AG04449 (cell line): ENCODE results near the gene GPC5.

Experiments used
- CTCF ChIA-PET: fragments of 350-600 bp; formaldehyde crosslinking; extraction: SDS; loops from one replicate; lab custom pipeline; 2021; ENCODE audit warnings: antibody characterized with exemption; lab: Yijun Ruan, JAX
- POLR2A ChIA-PET: fragments of 400-600, 350-600 bp; formaldehyde crosslinking; extraction: SDS; loops from one replicate; lab custom pipeline; 2020; ENCODE audit warnings: antibody characterized with exemption, inconsistent platforms; lab: Yijun Ruan, JAX
- DNase-seq: peaks from one replicate; pipeline ENCODE4 v3.0.0-alpha.2; 2010; ENCODE audit warnings: low read depth, low spot score
- H3K4me3 ChIP-seq: 2 replicates; pipeline ENCODE4 v1.5.1; 2011; ENCODE audit warnings: low read depth, mild to moderate bottlenecking, control low read depth, low read length
- TF ChIP-seq, protein P1 (sequence below): IDR thresholded peaks from one replicate; pipeline ENCODE4 v1.5.1; 2011; ENCODE audit warnings: mild to moderate bottlenecking, moderate library complexity, low read length, control low read depth, inconsistent platforms; ENCODE audit not compliant: insufficient read depth; ENCODE audit errors: missing control alignments

GPC5 gene

GRCh38 chr13:91740756-91741155, 342.3 kb downstream of the GPC5 start:
- ChIA-PET CTCF (no interaction called here), POLR2A (no interaction called here)
- no peak overlapping the region for H3K4me3 ChIP-seq
- TF ChIP-seq, protein P1, sequence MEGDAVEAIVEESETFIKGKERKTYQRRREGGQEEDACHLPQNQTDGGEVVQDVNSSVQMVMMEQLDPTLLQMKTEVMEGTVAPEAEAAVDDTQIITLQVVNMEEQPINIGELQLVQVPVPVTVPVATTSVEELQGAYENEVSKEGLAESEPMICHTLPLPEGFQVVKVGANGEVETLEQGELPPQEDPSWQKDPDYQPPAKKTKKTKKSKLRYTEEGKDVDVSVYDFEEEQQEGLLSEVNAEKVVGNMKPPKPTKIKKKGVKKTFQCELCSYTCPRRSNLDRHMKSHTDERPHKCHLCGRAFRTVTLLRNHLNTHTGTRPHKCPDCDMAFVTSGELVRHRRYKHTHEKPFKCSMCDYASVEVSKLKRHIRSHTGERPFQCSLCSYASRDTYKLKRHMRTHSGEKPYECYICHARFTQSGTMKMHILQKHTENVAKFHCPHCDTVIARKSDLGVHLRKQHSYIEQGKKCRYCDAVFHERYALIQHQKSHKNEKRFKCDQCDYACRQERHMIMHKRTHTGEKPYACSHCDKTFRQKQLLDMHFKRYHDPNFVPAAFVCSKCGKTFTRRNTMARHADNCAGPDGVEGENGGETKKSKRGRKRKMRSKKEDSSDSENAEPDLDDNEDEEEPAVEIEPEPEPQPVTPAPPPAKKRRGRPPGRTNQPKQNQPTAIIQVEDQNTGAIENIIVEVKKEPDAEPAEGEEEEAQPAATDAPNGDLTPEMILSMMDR: no peak
- DNase-seq: no peak

DNA sequence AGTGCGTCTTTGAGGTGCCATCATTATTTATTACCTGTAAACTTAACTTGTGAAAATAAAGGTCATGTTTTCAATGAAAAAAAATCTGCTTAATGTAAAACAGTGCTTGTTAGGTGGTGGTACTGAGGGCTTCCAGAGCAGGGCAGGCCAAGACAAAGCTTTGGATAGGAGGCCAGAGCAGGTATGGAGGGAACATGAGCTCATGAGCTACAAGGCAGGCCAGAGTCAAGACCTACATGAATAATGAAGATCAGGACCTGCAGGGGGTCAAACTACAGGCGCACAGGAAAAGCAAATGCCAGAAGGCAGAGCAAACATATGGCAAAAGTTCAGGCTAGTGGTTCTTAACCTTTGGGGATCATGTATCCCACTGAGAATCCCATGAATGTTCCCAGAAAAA, 343.5 kb downstream of the GPC5 start:
- POLR2A ChIA-PET: no interaction called here
- CTCF ChIA-PET: no interaction called here
- no peak for DNase-seq
- no peak overlapping the region for H3K4me3 ChIP-seq
- TF ChIP-seq, protein P1: no peak

DNA sequence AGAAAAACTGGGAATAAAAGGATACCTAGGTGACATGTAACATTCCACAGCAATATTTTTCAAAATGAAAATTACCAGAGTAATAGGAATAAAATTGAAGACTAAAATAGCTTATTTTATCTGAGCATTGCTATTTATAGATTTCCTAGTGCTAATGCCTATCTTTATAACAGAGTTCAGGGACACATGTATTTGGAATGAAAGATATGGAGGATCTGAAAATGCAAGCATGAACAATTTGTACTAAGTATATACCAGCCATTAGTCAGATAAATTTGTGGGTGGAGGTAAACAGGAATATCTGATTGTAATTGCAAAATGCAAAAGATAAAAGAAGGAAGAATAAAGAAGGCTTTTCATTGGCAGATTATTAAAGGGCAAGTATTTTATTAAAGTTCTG, 345.9 kb downstream of the GPC5 start:
- no peak for DNase-seq
- POLR2A ChIA-PET: no interaction called here
- CTCF ChIA-PET: no interaction called here
- H3K4me3 ChIP-seq: no peak overlapping the region
- TF ChIP-seq, protein P1: no peak

DNA sequence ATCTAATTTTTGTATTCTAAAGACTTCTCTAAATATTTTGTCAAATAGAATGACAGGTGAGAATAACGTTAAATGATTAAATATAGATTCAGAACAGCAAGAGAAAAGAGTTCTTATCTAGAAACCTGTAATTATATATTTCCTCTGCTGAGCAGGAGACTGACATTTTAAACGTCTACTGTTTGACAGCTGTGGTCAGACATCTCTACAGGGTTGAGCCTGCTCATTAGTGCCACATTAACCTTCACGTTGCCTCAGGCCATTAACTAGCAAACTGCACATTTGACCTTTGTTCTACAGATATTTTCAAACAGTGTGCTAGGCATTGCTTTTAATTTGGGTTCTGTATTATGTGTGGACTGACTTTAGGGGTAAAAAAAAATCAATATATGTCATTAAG, 347.5 kb downstream of the GPC5 start:
- ChIA-PET CTCF (no interaction called here), POLR2A (no interaction called here)

GRCh38 chr13:91747186-91747585, 348.8 kb downstream of the GPC5 start:
- no peak for DNase-seq
- H3K4me3 ChIP-seq: no peak overlapping the region
- TF ChIP-seq, protein P1: no peak
- POLR2A ChIA-PET: no interaction called here
- CTCF ChIA-PET: no interaction called here

More for the DNA sequence above, 347.5 kb downstream of the GPC5 start:
- DNase-seq: no peak
- no peak overlapping the region for H3K4me3 ChIP-seq
- TF ChIP-seq, protein P1: no peak

DNA sequence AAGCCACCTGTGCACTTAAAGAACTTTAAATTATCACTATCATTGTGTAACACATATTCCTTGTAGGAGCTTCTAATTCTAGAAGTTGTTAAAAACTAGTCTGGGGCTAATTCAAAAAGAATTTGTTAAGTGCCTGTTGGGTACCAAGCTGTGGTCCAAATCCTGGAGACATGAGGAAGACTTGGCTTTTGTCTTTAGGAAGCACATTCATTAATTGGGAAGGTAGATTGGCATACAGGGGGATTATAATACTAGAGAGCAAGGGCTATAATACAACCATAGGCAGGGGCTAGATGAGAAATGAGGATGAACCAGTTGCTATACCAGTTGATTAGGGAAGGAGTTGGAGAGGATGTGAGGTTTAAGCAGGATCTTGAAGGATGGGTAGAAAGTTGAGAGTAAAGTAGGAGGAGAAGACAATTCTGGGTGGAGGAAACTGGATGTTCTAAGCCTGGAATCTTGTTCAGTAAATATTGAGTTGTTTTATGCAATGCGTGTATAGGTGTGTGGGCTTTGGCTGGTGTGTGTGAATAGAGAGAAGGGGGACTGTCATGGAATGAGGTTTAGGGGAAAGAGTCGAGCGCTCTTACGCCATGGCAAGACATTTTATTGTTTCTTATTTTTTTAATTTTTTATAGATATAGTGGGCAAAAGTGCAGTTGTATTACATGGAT, 350.1 kb downstream of the GPC5 start:
- DNase-seq: no peak
- TF ChIP-seq, protein P1: no peak
- H3K4me3 ChIP-seq: no peak overlapping the region
- ChIA-PET CTCF (no interaction called here), POLR2A (no interaction called here)
